HG03097 (cell line): ENCODE results near the gene LCOR.

Experiments
- ATAC-seq: cut with Tn5 transposase; IDR thresholded peaks from one replicate; pipeline ENCODE4 v1.9.1; 2021; ENCODE audit not compliant: unreplicated experiment, low FRiP score

LCOR gene

GRCh38 chr10:96889415-96890171 lies 57.5 kb downstream of the LCOR start:
- ATAC-seq, result no peak

- no peak for ATAC-seq
Observed at GRCh38 chr10:96890172-96890513, 58.0 kb downstream of the LCOR start.

GRCh38 chr10:96890580-96890979 lies 58.5 kb downstream of the LCOR start:
- no peak for ATAC-seq

GRCh38 chr10:96891840-96892239 lies 59.7 kb downstream of the LCOR start:
- ATAC-seq, result no peak

- ATAC-seq, result no peak
Observed at GRCh38 chr10:96895662-96896424, 63.7 kb downstream of the LCOR start.

- ATAC-seq, result no peak
Observed at GRCh38 chr10:96896884-96897589, 64.9 kb downstream of the LCOR start.

- no peak for ATAC-seq
Observed at GRCh38 chr10:96902117-96902516, 70.0 kb downstream of the LCOR start.

- no peak for ATAC-seq
Observed at GRCh38 chr10:96902731-96903358, 70.7 kb downstream of the LCOR start.

GRCh38 chr10:96904648-96905047 lies 72.5 kb downstream of the LCOR start:
- no peak for ATAC-seq

GRCh38 chr10:96906864-96907263 lies 74.8 kb downstream of the LCOR start:
- no peak for ATAC-seq

GRCh38 chr10:96910488-96911395 lies 78.6 kb downstream of the LCOR start:
- no peak for ATAC-seq

GRCh38 chr10:96912405-96912804 lies 80.3 kb downstream of the LCOR start:
- ATAC-seq, result no peak

- ATAC-seq, result no peak
Observed at GRCh38 chr10:96913906-96914305, 81.8 kb downstream of the LCOR start.

- no peak for ATAC-seq
Observed at GRCh38 chr10:96917628-96918027, 85.5 kb downstream of the LCOR start.

GRCh38 chr10:96918214-96919002 lies 86.3 kb downstream of the LCOR start:
- ATAC-seq, result no peak

- no peak for ATAC-seq
Observed at GRCh38 chr10:96919785-96920430, 87.8 kb downstream of the LCOR start.

- no peak for ATAC-seq
Observed at GRCh38 chr10:96921655-96922054, 89.6 kb downstream of the LCOR start.

- no peak for ATAC-seq
Observed at GRCh38 chr10:96922978-96923948, 91.2 kb downstream of the LCOR start.
